Karpas-422 (cell line): ENCODE measurements around the gene TENM4. TPM values are rescaled to one million over a fixed set of nuclear protein-coding genes. Genes with fewer than 3 reads are reported as not detected.
"Not testable (repeated sequence)": the region's sequence is repeated elsewhere in the genome, so short reads cannot be mapped to it uniquely, and the experiment has no call there.

Experiments
- DNase-seq: peaks from one replicate; pipeline ENCODE4 v3.0.0-alpha.2; 2015
- H2AFZ ChIP-seq: fragments of 200-600 bp; sonication (generic); 2 replicates; pipeline ENCODE4 v1.6.1; 2014; ENCODE audit warnings: antibody characterized with exemption, low read length, mixed read lengths
- H3K27ac ChIP-seq: fragments of 200-600 bp; sonication (generic); 2 replicates; pipeline ENCODE4 v1.5.1; 2014; ENCODE audit warnings: mild to moderate bottlenecking, low read length, moderate library complexity
- H3K27me3 ChIP-seq: fragments of 200-600 bp; sonication (generic); 2 replicates; pipeline ENCODE4 v1.6.1; 2014; ENCODE audit warnings: low read length, mixed read lengths
- H3K36me3 ChIP-seq: fragments of 200-600 bp; sonication (generic); 2 replicates; pipeline ENCODE4 v1.6.1; 2014; ENCODE audit warnings: low read length, mixed read lengths; ENCODE audit not compliant: insufficient read depth
- H3K4me1 ChIP-seq: fragments of 200-600 bp; sonication (generic); 2 replicates; pipeline ENCODE4 v1.6.1; 2014; ENCODE audit warnings: mild to moderate bottlenecking, low read length, mixed read lengths
- H3K4me2 ChIP-seq: fragments of 200-600 bp; sonication (generic); 2 replicates; pipeline ENCODE4 v1.6.1; 2014; ENCODE audit warnings: low read length, low read depth, mild to moderate bottlenecking; ENCODE audit not compliant: poor library complexity, severe bottlenecking
- H3K4me3 ChIP-seq: fragments of 200-600 bp; sonication (generic); 2 replicates; pipeline ENCODE4 v1.5.1; 2014; ENCODE audit warnings: mild to moderate bottlenecking, antibody characterized with exemption, low read length, mixed read lengths
- H3K79me2 ChIP-seq: fragments of 200-600 bp; sonication (generic); 2 replicates; pipeline ENCODE4 v1.6.1; 2014; ENCODE audit warnings: mild to moderate bottlenecking, low read length, mixed read lengths
- H3K9ac ChIP-seq: fragments of 200-600 bp; sonication (generic); 2 replicates; pipeline ENCODE4 v1.6.0; 2014; ENCODE audit warnings: low read length
- H3K9me2 ChIP-seq: fragments of 200-600 bp; sonication (generic), shearing (Covaris generic); replicated peaks from 2 replicates; pipeline ENCODE4 v1.6.0; 2014; ENCODE audit warnings: mild to moderate bottlenecking, low read length, moderate library complexity; ENCODE audit not compliant: insufficient read depth
- H3K9me3 ChIP-seq: fragments of 300-700, 200-600 bp; sonication (generic); 2 replicates; pipeline ENCODE4 v1.6.1; 2014; ENCODE audit warnings: low read length, mixed read lengths
- H4K20me1 ChIP-seq: fragments of 200-600 bp; sonication (generic); 2 replicates; pipeline ENCODE4 v1.6.1; 2014; ENCODE audit warnings: mild to moderate bottlenecking, antibody characterized with exemption, low read length, low read depth; ENCODE audit not compliant: insufficient read depth
- total RNA-seq: library from RNA; depleted of rRNA; stranded (reverse); fragments of >200 nt; shearing (Covaris generic); gene quantifications from 2 replicates; pipeline ENCODE4 v1.2.3, GENCODE V29; 2014; ENCODE audit warnings: low replicate concordance

TENM4 gene
- total RNA-seq, 1 experiment from 2014 or later: not detected

- Histone ChIP-seq H3K36me3 (no peaks in the 10 kb centered on the region), H3K9ac (no peak overlapping the region), H3K4me3 (no peak overlapping the region), H3K4me2 (no peak overlapping the region), H3K79me2 (no peaks in the 10 kb centered on the region), H3K27ac (no peak overlapping the region), H3K27me3 (no peaks in the 10 kb centered on the region), H4K20me1 (no peaks in the 10 kb centered on the region), H3K4me1 (no peaks in the 10 kb centered on the region), H3K9me3 (no peaks in the 10 kb centered on the region), H3K9me2 (no peaks in the 10 kb centered on the region), H2AFZ (no peak overlapping the region)
- DNase-seq: no peak
Observed at GRCh38 chr11:79192836-79193235, 248.0 kb downstream of the TENM4 start.

DNA sequence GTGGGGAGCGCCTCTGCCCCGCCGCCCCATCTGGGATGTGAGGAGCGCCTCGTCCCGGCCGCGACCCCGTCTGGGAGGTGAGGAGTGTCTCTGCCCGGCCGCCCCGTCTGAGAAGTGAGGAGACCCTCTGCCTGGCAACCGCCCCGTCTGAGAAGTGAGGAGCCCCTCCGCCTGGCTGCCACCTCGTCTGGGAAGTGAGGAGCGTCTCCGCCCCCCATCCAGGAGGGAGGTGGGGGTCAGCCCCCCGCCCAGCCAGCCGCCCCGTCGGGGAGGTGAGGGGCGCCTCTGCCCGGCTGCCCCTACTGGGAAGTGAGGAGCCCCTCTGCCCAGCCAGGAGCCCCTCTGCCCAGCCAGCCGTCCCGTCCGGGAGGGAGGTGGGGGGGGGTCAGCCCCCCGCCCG lies 249.1 kb downstream of the TENM4 start:
- H3K9me2 ChIP-seq, H3K9me3 ChIP-seq, H3K9ac ChIP-seq, H3K4me2 ChIP-seq, H3K79me2 ChIP-seq, H3K4me1 ChIP-seq, H3K27ac ChIP-seq, H3K36me3 ChIP-seq, H4K20me1 ChIP-seq, H3K27me3 ChIP-seq, H2AFZ ChIP-seq, H3K4me3 ChIP-seq, DNase-seq: not testable (repeated sequence)

- H3K9me3 ChIP-seq, H4K20me1 ChIP-seq, H3K36me3 ChIP-seq, H3K4me2 ChIP-seq, H3K27ac ChIP-seq, H3K4me1 ChIP-seq, H3K9me2 ChIP-seq, H3K9ac ChIP-seq, H3K4me3 ChIP-seq, DNase-seq, H2AFZ ChIP-seq, H3K27me3 ChIP-seq, H3K79me2 ChIP-seq: not testable (repeated sequence)
Observed at GRCh38 chr11:79190553-79190952, 250.3 kb downstream of the TENM4 start.

DNA sequence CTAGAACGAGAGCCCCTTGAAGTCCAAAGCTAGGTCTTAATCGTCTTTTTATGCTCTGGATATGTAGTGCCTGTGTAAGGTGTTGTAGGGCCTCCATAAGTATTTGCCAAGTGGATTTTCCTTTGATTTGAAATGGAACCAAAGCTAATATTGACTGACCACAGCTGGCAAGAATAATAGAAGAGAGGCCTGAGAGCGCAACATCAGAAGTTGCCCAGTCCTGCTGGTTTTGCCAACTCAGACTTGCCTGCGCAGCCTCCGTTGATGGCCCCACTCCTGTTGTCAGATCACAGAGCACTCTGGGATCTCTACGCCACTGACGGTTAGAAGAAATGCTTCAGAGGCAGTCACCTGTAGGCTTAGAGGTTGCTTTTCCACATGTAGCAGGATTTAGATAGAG lies 251.2 kb downstream of the TENM4 start:
- no peak overlapping the region for H3K27ac ChIP-seq
- H3K27me3 ChIP-seq: no peaks in the 10 kb centered on the region
- no peaks in the 10 kb centered on the region for H3K9me2 ChIP-seq

GRCh38 chr11:79189055-79189454 lies 251.8 kb downstream of the TENM4 start:
- Histone ChIP-seq H2AFZ (no peak overlapping the region), H3K4me1 (no peaks in the 10 kb centered on the region), H3K9me2 (no peaks in the 10 kb centered on the region), H3K79me2 (no peaks in the 10 kb centered on the region), H3K36me3 (no peaks in the 10 kb centered on the region), H4K20me1 (no peaks in the 10 kb centered on the region), H3K27me3 (no peaks in the 10 kb centered on the region), H3K4me2 (no peak overlapping the region), H3K9me3 (no peaks in the 10 kb centered on the region), H3K9ac (no peak overlapping the region), H3K27ac (no peak overlapping the region), H3K4me3 (no peak overlapping the region)
- DNase-seq: no peak

More for the DNA sequence above, 251.2 kb downstream of the TENM4 start:
- Histone ChIP-seq H3K4me1 (no peaks in the 10 kb centered on the region), H3K4me2 (no peak overlapping the region), H2AFZ (no peak overlapping the region), H3K79me2 (no peaks in the 10 kb centered on the region), H3K9me3 (no peaks in the 10 kb centered on the region), H4K20me1 (no peaks in the 10 kb centered on the region), H3K9ac (no peak overlapping the region), H3K36me3 (no peaks in the 10 kb centered on the region), H3K4me3 (no peak overlapping the region)
- no peak for DNase-seq

GRCh38 chr11:79186669-79187068 lies 254.2 kb downstream of the TENM4 start:
- no peaks in the 10 kb centered on the region for H4K20me1 ChIP-seq
- DNase-seq: no peak
- H3K4me2 ChIP-seq: no peak overlapping the region
- H3K27ac ChIP-seq: no peak overlapping the region
- no peaks in the 10 kb centered on the region for H3K4me1 ChIP-seq
- H3K9ac ChIP-seq: no peak overlapping the region
- no peaks in the 10 kb centered on the region for H3K79me2 ChIP-seq
- no peaks in the 10 kb centered on the region for H3K9me2 ChIP-seq
- H3K9me3 ChIP-seq: no peaks in the 10 kb centered on the region
- no peak overlapping the region for H3K4me3 ChIP-seq
- no peaks in the 10 kb centered on the region for H3K27me3 ChIP-seq
- H3K36me3 ChIP-seq: no peaks in the 10 kb centered on the region
- H2AFZ ChIP-seq: no peak overlapping the region

DNA sequence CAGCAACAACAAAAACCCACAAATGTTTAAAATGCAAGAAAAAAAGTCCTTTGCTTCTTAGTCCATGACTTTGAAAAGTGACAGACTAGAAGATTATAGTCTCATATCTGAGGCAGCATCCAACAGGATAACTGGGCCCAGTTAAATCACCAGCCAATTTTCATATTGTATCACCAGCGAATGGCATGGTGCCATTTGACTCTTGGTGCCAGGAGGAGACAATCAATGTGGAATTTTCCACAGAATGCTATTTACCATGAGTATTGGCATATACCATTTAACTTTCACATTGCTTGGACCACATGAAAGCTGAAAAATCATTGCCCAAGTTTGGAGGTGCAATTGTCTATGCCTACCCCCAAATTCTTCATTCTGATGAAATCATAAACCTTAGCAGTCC lies 255.5 kb downstream of the TENM4 start:
- Histone ChIP-seq H4K20me1 (no peaks in the 10 kb centered on the region), H3K27me3 (no peaks in the 10 kb centered on the region), H3K36me3 (no peaks in the 10 kb centered on the region), H3K9me2 (no peaks in the 10 kb centered on the region), H3K4me2 (no peak overlapping the region), H3K9ac (no peak overlapping the region), H3K27ac (no peak overlapping the region), H3K4me3 (no peak overlapping the region), H2AFZ (no peak overlapping the region), H3K79me2 (no peaks in the 10 kb centered on the region), H3K4me1 (no peaks in the 10 kb centered on the region), H3K9me3 (no peaks in the 10 kb centered on the region)
- no peak for DNase-seq

DNA sequence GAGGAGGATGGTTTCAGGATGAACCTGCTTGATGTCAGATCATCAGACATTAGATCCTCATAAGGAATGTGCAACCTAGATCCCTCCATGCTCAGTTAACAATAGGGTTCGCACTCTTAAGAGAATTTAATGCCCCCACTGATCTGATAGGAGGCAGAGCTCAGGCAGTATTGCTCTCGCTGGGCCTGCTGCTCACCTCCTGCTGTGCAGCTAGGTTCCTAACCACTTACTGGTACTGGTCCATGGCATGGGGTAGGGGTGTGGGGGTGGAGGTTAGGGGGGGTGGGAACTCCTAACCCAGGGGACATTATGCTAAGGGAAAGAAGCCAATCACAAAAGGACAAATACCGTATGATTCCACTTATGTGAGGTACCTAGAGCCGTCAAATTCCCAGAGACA lies 256.5 kb downstream of the TENM4 start:
- Histone ChIP-seq H3K27ac (no peak overlapping the region), H3K4me3 (no peak overlapping the region), H3K36me3 (no peaks in the 10 kb centered on the region), H3K27me3 (no peaks in the 10 kb centered on the region), H2AFZ (no peak overlapping the region), H3K79me2 (no peaks in the 10 kb centered on the region), H3K4me1 (peaks cover 1% of the 10 kb centered on the region; the same call in 1 of the 2 replicates), H3K9me2 (no peaks in the 10 kb centered on the region), H3K9me3 (no peaks in the 10 kb centered on the region), H4K20me1 (no peaks in the 10 kb centered on the region), H3K9ac (no peak overlapping the region), H3K4me2 (no peak overlapping the region)
- DNase-seq: no peak

DNA sequence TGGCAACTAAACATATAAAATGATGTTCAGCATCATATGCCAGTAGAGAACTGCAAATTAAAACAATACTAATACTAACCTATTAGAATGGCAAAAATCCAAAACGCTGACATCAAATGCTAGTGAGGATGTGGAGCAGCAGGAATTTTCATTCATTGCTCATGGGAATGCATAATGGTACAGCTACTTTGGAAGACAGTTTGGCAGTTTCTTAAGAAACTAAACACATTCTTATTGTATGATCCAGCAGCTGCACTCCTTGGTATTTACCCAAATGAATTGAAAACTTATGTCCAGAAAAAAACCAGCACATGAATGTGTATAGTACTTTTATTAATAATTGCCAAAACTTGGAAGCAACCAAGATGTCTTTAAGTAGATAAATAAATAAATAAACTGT lies 258.0 kb downstream of the TENM4 start:
- Histone ChIP-seq H3K9me2 (no peaks in the 10 kb centered on the region), H3K79me2 (no peaks in the 10 kb centered on the region), H4K20me1 (no peaks in the 10 kb centered on the region), H3K4me1 (peaks cover 5% of the 10 kb centered on the region; the same call in 1 of the 2 replicates), H3K9me3 (no peaks in the 10 kb centered on the region), H3K27me3 (no peaks in the 10 kb centered on the region), H3K36me3 (no peaks in the 10 kb centered on the region), H3K9ac (no peak overlapping the region), H2AFZ (no peak overlapping the region), H3K4me3 (no peak overlapping the region), H3K4me2 (no peak overlapping the region), H3K27ac (no peak overlapping the region)
- DNase-seq: no peak
